IPS DF 6.9 (cell line): ENCODE measurements around the gene APP.
"Not testable (repeated sequence)": the region's sequence is repeated elsewhere in the genome, so short reads cannot be mapped to it uniquely, and the experiment has no call there.

Source experiments
- DNase-seq: peaks from one replicate; pipeline ENCODE4 v3.0.0-alpha.2; 2013; ENCODE audit warnings: low read depth, low spot score
- H3K27ac ChIP-seq: one replicate; pipeline ENCODE4 v1.5.1; 2013; ENCODE audit warnings: low read length, control low read depth
- H3K27me3 ChIP-seq: 2 replicates; pipeline ENCODE4 v1.6.1; 2013; ENCODE audit warnings: mild to moderate bottlenecking, low read length; ENCODE audit not compliant: control insufficient read depth, insufficient read depth
- H3K36me3 ChIP-seq: 2 replicates; pipeline ENCODE4 v1.6.1; 2013; ENCODE audit warnings: low read length; ENCODE audit not compliant: control insufficient read depth, insufficient read depth
- H3K4me1 ChIP-seq: 2 replicates; pipeline ENCODE4 v1.6.1; 2013; ENCODE audit warnings: low read length; ENCODE audit not compliant: control insufficient read depth, insufficient read depth
- H3K4me3 ChIP-seq: 2 replicates; pipeline ENCODE4 v1.5.1; 2013; ENCODE audit warnings: mild to moderate bottlenecking, low read length
- H3K9me3 ChIP-seq: 2 replicates; pipeline ENCODE4 v1.6.1; 2013; ENCODE audit warnings: low read length, inconsistent platforms; ENCODE audit not compliant: control insufficient read depth, insufficient read depth
- WGBS: extraction: QIAGEN DNeasy Blood & Tissue Kit; methylation state at CpG from one replicate; pipeline ENCODE4 v1.1.7; 2013; ENCODE audit warnings: mixed read lengths, missing lambda C conversion rate; ENCODE audit not compliant: insufficient read length, insufficient coverage; 5-methylcytosine and 5-hydroxymethylcytosine counted together

APP gene

DNA sequence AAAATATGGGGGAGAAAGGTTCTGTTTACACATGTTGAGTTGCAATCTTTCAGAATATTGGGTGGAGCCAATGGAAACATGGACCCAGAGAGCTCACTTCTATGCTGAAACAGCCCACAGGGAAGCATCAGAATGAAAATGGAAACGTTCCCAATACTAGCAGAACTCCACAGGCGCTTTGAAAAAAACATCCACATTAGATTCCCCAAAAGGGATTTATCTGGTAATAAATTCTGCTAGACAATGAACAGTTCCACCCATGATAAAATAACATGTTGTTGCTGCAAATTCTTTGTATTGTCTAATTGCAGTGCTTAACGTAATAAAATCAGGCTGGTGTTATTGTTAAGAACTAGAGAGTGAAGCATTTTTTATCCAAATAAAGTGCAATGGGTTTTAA lies 238.8 kb downstream of the APP start:
- H3K4me1 ChIP-seq, result no peaks in the 10 kb centered on the region; the same call in 1 of the 2 replicates
- no peaks in the 10 kb centered on the region for H3K9me3 ChIP-seq
- no peak for DNase-seq
- no peak overlapping the region for H3K27ac ChIP-seq
- no CpG with 5 or more reads among the region's 3 CpGs for WGBS
- no peaks in the 10 kb centered on the region; the same call in 1 of the 2 replicates for H3K36me3 ChIP-seq
- no peaks in the 10 kb centered on the region for H3K27me3 ChIP-seq
- no peak overlapping the region for H3K4me3 ChIP-seq

DNA sequence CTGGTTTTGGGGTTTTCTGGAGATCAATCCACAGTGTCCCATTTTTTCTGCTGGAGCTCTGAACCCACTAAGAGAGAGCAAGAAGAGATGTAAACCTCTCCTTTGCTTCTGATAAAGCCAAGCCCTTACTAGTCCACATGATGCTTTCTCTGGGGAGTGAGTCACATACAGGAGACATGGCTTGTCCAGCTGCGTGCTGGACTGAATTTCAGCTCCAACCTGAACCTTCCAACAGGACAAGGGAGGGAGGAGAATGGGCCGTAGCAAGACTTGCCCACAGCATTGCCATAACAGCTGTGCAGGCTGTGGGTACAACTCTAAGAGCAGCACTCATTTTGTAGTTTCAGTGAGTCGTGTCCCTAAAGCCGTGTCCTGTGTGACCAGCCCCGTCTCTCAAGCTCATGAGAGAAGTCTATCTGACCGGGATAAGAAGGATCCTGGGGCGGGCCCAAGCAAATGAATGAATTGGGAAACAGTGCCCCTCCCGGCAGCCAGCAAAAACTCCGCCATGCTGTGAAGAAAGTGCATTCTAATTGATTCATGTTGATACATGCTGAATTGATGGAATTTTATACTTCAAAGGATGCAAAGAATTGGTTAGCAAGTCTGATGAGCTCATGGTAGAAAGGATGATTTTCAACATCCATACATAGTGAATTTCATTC lies 240.6 kb downstream of the APP start:
- Histone ChIP-seq H3K4me3 (no peak overlapping the region), H3K4me1 (no peaks in the 10 kb centered on the region; the same call in 1 of the 2 replicates), H3K27me3 (no peaks in the 10 kb centered on the region), H3K9me3 (no peaks in the 10 kb centered on the region), H3K36me3 (no peaks in the 10 kb centered on the region; the same call in 1 of the 2 replicates), H3K27ac (no peak overlapping the region)
- WGBS, result no CpG with 5 or more reads among the region's 9 CpGs
- DNase-seq, result no peak

DNA sequence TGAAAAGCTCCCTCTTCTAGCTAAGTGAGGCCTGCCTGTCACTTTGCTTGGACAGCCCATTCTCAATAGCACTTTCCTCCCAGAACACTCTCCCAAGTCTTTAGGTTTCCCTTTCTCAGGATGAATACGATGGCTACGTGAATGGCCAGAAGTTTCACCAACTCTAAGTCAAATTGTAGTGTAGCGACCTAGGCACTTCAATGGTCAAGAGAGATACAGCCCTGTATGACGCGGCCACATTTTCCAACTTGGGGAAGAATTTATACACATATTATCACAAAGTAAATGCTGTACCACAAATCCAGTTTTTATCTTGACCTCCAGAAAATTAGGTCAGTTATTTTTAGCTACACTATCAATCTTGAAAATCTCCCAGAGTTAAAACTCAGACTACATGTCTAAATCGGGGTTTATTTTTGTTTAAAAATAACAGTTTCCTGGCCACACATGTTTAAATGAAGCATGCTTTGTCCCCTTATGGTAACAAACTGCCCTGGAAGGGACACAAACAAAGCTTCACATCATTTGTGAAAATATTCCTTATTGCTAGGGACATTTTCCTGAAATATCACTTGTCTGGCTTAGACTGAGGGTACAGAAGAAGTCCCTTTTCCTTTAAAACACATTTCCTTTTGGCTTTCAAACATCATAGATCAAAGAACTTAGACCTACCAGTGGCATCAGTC lies 243.2 kb downstream of the APP start:
- no peak overlapping the region for H3K27ac ChIP-seq
- no peaks in the 10 kb centered on the region for H3K36me3 ChIP-seq
- no CpG with 5 or more reads among the region's 6 CpGs for WGBS
- DNase-seq, result no peak
- H3K4me3 ChIP-seq, result no peak overlapping the region
- no peaks in the 10 kb centered on the region for H3K27me3 ChIP-seq
- no peaks in the 10 kb centered on the region; the same call in 1 of the 2 replicates for H3K4me1 ChIP-seq
- H3K9me3 ChIP-seq, result no peaks in the 10 kb centered on the region

DNA sequence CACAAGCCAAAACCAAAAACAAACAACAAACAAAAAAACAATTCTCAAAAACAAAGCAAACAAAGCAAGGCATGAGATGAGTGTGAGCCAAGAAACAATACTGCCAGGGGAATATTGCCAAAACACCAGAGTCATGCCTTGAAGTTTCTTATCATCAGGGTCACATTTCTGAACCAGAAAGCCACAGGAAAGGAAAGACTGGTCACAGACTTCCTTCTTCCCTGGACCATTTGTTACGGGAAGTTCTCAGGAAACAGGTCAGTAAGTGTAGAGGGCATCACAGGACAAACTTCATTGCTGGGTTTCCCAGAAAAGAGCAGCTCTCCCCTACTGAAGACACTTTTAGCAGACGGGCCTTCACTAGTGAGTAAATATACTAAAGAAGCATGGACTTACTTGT lies 244.6 kb downstream of the APP start:
- WGBS, result no CpG with 5 or more reads among the region's 2 CpGs
- Histone ChIP-seq H3K4me1 (no peaks in the 10 kb centered on the region), H3K27ac (no peak overlapping the region), H3K27me3 (no peaks in the 10 kb centered on the region), H3K9me3 (no peaks in the 10 kb centered on the region), H3K36me3 (no peaks in the 10 kb centered on the region), H3K4me3 (no peak overlapping the region)
- DNase-seq, result no peak

DNA sequence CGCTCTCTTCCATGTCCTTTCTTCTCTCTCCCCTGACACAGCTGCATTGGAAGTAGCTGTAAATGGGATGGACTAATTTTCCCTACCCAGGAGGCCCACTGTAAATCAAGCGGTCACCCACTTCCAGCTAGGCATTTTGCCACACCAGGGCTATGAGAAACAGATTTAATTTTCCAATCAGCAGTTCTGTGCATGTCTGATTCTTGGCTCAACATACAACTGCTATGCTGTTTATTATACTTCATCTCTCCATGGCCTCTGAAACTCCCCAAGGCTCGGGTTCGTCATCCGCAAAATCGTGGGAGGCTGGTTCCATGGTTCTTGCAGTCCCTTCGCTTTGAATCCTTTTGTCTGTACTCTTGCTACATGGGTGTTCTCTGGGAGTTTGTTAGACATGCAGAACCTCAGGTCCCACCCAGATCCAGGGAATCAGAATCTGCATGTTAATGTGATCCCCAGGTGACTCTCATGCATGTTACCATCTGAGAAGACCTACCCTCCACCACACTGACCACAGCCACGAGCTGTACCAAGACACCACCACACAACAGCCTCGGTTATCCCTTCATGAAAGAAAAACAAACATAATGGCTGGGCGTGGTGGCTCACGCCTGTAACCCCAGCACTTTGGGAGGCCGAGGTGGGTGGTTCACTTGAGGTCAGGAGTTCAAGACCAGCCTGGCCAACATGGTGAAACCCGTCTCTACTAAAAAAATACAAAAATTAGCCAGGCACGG lies 245.3 kb downstream of the APP start:
- no peaks in the 10 kb centered on the region for H3K27me3 ChIP-seq
- H3K4me1 ChIP-seq, result no peaks in the 10 kb centered on the region
- H3K36me3 ChIP-seq, result no peaks in the 10 kb centered on the region
- H3K9me3 ChIP-seq, result no peaks in the 10 kb centered on the region
- WGBS, result no CpG with 5 or more reads among the region's 14 CpGs
- no peak for DNase-seq
- no peak overlapping the region for H3K27ac ChIP-seq
- H3K4me3 ChIP-seq, result no peak overlapping the region

DNA sequence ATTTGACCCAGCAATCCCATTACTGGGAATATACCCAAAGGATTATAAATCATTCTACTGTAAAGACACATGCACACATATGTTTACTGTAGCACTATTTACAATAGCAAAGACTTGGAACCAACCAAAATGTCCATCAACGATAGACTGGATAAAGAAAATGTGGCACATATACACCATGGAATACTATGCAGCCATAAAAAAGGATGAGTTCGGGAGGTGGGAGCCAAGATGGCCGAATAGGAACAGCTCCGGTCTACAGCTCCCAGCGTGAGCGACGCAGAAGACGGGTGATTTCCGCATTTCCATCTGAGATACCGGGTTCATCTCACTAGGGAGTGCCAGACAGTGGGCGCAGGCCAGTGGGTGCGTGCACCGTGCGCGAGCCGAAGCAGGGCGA lies 252.4 kb downstream of the APP start:
- H3K9me3 ChIP-seq, H3K36me3 ChIP-seq, H3K27me3 ChIP-seq, H3K4me1 ChIP-seq, DNase-seq, H3K4me3 ChIP-seq, H3K27ac ChIP-seq: not testable (repeated sequence)
- no CpG with 5 or more reads among the region's 17 CpGs for WGBS

DNA sequence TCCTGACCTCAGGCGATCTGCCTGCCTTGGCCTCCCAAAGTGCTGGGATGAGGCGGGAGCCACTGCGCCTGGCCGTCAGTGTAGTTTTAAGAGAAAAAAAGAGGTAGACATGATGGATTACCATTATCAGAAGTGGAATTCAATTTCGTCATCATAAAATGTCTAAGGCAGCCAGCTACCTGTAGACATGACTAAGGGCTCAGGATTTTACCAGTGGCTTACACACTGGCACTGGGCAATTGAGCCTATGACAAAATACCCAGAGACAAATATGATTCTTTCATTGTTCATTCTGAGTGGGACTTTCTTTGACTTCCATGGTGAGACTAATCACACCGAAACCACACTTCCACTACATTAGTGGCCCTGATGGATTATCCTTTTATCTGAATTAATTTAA lies 254.3 kb downstream of the APP start:
- Histone ChIP-seq H3K27me3 (no peaks in the 10 kb centered on the region), H3K36me3 (no peaks in the 10 kb centered on the region), H3K4me1 (no peaks in the 10 kb centered on the region), H3K4me3 (no peak overlapping the region), H3K9me3 (no peaks in the 10 kb centered on the region), H3K27ac (no peak overlapping the region)
- no CpG with 5 or more reads among the region's 6 CpGs for WGBS
- DNase-seq, result no peak

DNA sequence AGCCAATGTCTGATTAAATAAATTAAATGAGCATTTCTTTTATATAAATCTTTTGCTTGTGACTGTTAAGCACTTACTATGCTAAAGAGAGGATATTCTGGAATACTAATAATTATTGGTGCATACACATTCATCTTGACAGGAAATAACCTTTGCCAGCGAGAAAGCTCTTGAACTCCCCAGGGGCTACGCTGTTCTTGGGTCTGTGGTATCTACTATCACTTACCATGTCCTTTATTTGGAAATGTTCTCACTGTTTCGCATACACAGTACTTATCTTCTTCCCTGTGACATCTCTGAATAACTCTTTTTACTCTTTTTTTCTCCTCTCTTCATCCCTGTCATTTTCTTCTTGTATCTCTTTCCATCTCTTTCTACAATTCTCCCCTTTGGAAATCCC lies 257.1 kb downstream of the APP start:
- no peaks in the 10 kb centered on the region for H3K4me1 ChIP-seq
- DNase-seq, result no peak
- 100% methylated on average over 1 of the region's 3 CpGs for WGBS
- H3K36me3 ChIP-seq, result no peaks in the 10 kb centered on the region
- H3K27me3 ChIP-seq, result no peaks in the 10 kb centered on the region
- no peak overlapping the region for H3K4me3 ChIP-seq
- no peaks in the 10 kb centered on the region for H3K9me3 ChIP-seq
- no peak overlapping the region for H3K27ac ChIP-seq

DNA sequence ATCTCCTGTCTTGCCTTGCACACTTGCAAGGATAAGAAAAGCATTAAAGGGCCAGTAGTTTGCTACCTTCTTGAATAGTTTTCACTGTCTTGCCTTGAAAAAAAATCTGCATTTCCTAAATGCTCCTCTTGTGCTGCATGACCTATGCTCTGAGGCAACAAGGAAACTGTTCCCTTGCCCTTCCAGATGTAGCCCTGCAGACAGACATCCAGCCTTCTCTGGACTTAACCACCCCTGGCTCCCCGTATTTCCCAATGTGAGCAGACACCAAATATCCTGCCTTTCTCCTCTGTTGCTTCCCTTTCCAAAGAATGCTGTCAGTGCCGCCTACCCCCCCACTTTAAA lies 258.2 kb downstream of the APP start:
- Histone ChIP-seq H3K27me3 (no peaks in the 10 kb centered on the region), H3K36me3 (no peaks in the 10 kb centered on the region), H3K27ac (no peak overlapping the region), H3K4me1 (no peaks in the 10 kb centered on the region), H3K4me3 (no peak overlapping the region), H3K9me3 (no peaks in the 10 kb centered on the region)
- WGBS, result no CpG with 5 or more reads among the region's 2 CpGs
- DNase-seq, result no peak

DNA sequence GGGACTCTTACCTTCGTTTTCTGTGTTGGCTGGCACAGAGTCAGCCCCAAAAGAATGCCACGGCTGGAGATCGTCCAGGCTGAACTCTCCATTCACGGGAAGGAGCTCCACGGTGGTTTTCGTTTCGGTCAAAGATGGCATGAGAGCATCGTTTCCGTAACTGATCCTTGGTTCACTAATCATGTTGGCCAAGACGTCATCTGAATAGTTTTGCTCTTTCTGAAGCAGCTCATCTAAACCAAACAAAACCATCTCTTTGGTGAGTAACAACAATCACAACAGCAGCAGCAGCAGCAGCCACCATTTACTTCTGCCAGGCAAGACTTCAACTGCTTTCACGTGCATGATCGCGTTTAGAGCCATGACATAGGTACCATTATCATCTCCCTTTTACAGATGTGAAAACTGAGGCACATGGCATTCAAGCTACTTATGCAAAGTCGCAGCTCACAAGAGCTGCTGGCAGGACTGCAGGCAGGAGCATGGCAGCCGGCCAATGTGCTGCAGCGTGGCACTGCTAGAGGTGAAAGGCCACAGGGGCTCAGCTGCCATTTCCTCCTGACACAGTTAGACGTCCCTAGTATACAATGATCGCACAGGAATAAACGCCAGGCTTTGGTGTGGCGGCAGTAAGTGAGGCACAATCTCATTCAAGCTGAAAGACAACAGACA lies 258.7 kb downstream of the APP start:
- H3K27ac ChIP-seq, result no peak overlapping the region
- no CpG with 5 or more reads among the region's 20 CpGs for WGBS

More for the DNA sequence above, 258.7 kb downstream of the APP start:
- no peaks in the 10 kb centered on the region for H3K27me3 ChIP-seq
- H3K4me3 ChIP-seq, result no peak overlapping the region
- H3K4me1 ChIP-seq, result no peaks in the 10 kb centered on the region
- no peaks in the 10 kb centered on the region for H3K36me3 ChIP-seq
- no peaks in the 10 kb centered on the region for H3K9me3 ChIP-seq
- no peak for DNase-seq
